ELR (cell line): ENCODE data around the gene IGHMBP2.

Experiments
- DNase-seq: peaks from one replicate; pipeline ENCODE4 v3.0.0-alpha.2; 2015; ENCODE audit warnings: low read depth

Gene IGHMBP2

DNA sequence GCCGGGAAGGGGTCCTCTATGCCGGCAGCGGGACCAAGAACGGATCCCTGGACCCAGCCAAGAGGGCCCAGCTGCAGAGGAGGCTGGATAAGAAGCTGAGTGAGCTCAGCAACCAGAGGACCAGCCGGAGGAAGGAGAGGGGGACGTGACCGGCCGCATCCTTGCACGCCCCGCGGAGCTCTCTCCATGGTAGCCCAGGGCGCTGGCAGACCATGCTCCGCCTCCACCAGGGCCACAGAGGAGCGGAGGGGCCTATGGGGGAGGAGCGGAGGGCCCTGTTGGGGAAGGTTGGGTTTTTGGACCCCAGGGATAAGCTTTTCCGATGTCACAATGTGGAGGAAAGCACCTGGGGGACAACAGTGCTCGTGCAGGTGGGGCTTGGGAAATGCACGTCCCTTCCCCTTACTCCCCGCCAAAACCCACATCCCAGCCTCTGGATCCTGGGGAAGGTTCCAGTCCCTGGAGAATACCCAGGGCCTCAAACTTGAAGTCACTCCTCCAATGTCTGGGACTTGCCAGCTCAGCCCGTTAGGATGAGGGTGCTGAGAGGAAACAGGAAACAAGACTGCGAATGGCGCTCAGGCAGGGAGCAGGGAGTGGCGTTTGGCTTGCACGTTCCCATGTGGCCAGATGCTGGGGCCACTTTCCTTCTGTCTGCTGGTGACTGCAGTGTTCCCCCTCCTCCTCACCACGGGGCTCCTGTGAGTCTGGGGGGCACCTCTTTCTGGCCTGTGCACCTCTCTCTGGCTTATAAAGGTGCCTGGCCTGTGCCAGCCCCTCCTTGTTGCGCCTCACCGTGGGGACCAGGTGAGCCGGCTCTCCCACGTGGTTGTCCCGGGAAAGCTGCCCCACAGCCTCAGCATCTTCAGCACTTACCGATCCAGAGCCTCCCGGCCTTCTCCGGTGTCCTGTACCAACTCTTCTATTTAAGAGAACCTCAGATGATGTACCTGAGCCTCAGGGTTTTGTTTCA, 36.2 kb downstream of the IGHMBP2 start:
- no peak for DNase-seq

DNA sequence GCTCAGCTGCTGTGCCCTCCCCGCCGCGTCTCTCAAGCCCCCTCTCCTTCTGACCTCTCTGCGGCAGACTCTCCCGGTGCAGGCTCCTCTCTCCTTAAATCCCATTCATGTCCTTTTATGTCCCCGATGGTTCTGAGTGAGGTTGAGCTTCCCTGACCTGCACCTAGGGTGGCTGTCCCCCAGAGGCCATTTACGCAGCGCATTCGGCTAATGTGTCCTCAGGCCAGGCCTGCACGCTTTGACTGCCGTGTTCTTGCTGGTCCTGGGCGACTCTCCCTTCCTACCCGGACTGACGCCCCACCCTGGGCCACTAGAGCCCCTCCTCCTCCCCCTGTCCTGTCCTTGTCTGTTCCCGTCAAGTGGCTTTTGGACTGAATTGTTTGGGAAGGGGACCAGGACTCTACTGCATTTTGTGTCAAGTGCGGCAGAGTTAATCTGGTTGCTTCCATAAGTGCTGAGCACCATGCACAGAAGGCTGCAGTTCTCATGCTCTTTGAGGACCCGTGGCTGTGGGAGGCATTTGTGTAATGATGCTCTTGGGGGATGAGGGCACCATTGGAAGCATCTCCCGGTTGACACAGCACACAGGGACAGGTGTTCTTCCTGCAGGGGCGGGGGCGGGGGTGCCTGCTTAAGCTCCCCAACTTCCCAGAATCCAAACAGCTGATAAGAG, 37.1 kb downstream of the IGHMBP2 start:
- no peak for DNase-seq

DNA sequence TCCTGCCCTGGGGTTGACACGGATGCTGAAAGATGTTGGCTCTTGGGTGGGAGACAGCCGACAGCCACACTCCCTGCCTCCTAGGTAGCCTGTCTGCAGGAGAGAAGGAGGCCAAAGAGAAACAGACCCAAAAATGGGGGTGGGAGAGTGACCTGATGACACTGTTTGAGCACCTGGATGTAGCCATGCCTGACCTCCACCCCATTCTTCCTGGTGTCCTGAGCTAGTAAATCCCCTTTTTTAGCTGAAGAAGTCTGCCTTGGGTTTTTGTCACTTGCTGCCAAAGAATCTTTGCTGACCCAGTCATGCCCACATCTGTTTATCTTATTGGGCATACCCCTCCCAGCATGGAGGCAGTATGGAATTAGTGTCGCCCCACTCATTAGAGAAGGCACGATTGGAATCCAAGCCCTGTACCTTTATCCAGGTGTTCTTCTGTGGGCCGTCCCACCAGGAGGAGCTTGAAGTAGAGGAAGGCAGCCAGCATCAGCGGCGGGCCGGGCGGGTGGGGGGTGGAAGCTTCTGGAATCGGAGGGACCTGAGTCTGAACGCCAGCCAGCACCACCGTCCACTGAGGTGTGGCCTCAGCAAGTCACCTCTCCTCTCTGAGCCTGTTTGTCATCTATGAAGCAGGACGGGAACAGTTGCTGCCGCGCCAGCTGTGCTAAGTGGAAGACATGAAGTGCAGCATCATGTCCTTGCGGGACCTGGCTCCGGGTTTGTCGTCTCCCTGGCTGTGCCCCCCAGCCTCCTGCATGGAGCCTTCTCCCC, 37.8 kb downstream of the IGHMBP2 start:
- no peak for DNase-seq

DNA sequence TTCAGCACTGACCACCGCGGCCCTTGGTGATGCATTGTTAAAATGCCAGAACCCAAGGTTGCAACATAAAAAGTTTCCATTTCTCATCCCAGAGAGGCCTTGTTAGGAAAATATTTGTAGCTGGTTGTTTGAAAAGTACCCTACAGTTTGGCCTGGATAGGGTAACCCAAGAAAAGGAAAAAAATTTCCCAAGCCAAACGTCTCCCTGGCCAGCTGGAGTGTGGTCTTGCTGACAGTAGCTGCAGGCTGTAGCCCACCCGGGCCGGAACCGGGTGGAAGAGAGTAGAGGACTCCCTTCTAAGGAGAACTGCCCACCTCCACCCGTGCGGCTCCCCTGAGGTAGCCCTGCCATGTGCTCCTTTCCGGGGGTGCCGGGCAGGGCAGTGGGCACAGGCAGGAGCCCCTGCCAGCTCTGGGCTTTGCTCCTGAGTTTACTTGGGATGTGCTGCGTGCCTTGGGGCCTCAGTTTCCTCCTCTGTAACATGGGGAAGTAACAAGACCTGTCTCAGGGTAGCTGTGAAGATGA, 38.5 kb downstream of the IGHMBP2 start:
- DNase-seq = no peak

DNA sequence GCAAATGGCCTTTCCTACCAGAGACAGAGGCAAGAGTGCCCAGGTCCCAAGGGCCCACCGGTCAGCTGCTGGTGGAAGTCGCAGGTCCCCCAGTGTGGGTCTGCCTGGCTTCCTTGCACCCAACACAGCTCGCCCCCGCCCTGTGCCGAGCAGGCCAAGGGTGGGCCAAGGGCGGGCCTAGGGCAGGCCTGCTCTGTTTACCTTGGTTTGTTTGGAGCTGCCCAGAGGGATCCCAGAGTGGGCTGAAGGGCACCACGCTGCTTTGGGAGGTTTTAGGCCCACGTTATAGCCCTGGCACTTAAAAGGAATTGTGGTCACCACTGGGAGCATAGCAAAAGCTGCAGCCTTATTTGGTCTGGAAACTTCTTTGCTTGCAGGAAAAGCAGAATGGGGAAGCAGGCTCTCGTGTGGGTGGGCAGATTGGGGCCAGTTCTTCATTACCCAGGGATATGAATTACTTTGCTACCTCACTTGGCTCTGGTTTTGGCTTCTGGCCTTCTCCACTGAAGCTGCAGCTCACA, 39.1 kb downstream of the IGHMBP2 start:
- no peak for DNase-seq

DNA sequence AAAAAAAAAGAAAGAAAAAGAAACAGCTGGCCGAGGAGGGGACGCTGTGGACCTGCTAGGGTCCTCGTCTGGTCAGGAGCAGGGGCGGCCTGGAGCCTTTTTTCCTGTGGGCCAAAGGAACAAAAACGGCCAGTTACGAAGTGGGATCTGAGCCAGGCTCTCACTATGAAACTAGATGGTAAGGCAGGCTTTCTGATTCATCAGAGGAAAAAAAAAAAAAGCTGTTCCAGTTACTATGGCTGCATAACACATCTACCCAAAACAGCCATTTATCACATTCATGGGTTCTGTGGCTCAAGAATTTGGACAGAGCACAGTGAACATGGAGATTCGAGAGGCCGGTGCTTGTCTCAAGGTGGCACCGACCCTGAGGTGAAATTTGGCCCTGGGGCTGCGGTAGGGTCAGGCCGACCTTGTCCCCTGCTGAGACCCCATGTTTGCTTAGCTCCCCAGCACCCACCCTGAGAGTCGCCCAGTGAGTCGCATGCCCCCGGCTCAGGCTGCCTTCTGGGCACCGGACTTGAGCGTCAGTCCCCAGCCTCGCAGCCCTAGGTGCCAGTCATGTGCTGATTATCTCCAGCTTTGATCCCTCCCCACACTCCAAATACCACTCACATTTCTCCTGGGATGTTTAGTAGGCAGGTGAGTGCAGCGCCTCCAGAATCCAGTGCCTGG, 42.9 kb downstream of the IGHMBP2 start:
- peak; percentile 62 for DNase-seq

DNA sequence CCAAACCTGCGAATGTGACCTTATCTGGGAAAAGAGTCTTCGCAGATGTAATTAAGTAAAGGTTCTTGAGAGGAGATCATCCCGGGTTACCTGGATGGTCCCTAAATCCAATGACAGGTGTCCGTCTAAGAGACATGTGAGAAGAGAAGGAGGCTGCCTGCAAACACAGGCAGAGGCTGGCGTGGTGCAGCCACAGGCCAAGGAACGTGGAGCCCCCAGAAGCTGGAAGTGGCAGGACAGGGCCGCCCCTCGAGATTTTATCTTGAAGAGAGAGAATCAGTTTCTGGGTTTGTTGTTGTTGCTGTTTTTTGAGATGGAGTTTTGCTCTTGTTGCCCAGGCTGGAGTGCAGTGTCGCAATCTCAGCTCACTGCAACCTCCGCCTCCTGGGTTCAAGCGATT, 43.5 kb downstream of the IGHMBP2 start:
- no peak for DNase-seq

DNA sequence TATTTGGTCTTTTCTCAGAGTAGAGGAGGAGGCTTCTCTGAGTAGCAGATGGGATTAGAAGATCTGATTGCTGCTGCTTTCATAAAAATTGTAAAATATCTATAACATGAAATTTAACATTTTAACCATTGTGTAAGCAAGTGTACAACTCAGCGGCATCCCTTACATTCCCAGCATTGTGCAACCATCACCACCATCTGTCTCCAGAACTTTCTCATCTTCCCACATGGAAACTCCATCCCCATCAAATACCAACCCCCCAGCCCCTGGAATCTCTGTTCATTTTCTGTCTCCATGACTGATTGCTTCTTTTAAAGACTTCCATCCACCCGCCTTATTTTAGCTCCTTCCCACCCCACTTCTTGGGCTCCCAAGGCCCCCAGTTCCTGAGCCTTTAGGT, 44.8 kb downstream of the IGHMBP2 start:
- no peak for DNase-seq

DNA sequence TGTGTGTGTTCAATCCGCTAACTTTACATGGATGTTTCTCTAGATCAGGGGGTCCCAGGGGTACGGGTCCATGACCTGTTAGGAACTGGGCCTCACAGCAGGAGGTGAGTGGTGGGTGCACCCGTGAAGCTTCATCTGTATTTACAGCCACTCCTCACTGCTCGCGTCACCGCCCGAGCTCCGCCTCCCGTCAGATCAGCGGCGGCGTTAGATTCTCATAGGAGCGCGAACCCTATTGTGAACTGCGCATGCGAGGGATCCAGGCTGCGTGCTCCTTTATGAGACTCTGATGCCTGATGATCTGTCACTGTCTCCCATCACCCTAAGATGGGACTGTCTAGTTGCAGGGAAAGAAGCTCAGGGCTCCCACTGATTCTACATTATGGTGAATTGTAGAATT, 45.2 kb downstream of the IGHMBP2 start:
- no peak for DNase-seq

DNA sequence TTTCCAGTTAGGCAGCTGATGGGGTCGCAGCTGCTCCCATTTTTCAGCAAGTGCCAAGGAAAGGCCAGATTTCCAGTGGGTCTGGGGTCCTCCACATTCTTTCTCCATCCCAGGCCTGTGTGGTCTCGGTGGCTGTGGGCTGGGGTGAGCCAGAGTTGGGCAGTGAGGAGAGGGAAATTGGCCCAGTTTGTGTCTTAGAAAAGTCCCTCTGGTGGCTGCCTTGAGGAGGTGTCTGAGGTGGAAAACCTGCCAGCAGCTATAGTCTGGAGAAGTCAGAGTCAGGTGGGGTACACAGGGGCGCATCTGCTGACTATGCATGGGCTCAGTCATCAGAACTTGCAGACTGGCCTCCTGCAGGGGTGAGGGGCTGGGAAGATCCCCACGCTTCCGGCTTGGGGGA, 46.6 kb downstream of the IGHMBP2 start:
- DNase-seq = peak; percentile 62

DNA sequence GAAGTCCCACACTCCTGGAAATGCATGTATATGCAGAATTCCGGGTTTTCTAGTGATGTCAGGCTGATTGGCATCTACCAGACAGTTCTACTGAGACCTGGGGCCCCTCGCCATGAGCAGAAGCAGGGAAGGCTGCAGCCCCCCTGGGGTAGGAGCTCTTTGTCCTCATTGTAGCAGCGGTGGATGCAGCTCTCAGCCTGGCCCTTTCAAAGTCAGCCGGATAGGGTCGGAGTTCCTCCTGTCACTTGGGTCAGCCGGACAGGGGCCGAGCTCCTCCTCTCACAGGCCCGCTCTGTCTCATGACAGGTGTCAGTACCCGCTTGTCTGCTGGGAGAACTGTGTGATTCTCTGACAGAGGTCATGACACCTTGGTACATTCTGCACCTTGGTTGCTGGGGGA, 47.1 kb downstream of the IGHMBP2 start:
- DNase-seq = no peak

DNA sequence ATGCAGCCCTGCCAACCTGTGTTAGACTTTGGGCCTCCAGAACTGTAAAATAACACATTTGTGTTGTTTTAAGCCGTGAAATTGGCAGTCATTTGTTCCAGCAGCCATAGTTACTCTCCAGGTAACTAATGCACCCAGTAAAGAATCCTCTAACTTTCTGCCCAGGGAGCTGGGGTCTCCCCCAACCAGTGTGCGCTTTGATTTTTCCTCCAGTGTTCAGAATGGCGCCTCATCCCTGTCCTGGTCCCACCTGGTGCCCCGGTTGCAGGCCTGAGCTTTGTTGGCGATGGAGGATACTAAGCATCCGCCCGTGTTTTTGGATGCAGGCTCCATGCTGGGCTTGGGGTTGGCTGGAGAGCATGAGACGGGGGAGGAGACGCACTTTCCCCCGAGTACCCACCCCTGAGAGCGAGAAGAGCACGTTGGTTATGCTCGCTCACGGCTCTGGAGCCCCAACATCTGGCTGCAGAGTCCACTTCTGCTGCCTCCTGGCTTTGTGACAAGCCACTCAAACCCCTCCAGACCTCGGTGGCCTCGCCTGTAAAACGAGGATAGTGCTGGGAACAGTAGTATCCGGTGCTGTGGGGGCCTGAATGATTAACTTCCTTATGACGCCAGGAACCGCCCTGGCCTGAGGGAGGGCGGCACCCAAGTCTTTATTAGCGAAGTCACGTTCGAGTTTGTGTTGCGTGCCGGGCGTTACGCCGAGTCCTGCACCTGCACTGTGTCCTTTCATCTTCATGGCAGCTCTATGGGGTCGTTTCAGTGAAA, 51.3 kb downstream of the IGHMBP2 start:
- DNase-seq = peak; percentile 78

DNA sequence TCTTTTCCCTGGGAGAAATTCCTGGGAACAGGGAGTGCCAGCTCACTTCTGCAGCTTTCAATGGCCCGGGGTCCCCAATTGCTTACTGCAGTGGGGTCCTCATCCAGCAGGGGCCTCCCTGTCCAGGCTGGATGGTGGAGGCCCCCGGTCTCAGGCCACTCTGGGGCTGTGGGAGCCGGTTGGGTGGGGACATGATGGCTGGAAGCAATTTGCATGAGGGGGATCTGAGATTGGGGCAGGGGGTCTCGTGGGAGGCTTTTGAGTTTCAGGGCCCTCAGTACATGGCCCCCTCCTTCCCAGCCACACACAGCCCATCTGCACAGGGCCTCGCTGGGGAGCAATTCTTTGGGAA, 51.9 kb downstream of the IGHMBP2 start:
- DNase-seq = no peak

DNA sequence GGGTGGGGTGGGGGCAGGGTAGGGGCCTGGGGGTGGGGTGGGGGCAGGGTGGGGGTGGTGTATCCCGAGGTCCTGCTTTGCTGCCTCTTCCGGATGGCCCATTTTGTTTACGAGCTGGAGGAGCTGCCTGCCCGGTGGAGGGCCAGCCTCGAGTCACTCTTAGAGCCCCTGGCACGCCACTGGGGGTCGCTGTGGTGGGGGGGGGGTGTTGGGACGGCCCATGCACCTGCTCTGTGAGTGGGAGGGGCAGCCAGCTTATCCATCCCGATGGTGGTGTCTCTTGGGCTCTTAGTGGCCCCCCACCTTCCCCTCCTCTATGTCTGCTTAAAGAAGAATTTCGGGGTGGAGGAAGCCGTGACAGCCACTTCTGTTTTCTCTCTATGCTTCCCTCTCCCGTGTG, 52.5 kb downstream of the IGHMBP2 start:
- DNase-seq = peak; percentile 37

DNA sequence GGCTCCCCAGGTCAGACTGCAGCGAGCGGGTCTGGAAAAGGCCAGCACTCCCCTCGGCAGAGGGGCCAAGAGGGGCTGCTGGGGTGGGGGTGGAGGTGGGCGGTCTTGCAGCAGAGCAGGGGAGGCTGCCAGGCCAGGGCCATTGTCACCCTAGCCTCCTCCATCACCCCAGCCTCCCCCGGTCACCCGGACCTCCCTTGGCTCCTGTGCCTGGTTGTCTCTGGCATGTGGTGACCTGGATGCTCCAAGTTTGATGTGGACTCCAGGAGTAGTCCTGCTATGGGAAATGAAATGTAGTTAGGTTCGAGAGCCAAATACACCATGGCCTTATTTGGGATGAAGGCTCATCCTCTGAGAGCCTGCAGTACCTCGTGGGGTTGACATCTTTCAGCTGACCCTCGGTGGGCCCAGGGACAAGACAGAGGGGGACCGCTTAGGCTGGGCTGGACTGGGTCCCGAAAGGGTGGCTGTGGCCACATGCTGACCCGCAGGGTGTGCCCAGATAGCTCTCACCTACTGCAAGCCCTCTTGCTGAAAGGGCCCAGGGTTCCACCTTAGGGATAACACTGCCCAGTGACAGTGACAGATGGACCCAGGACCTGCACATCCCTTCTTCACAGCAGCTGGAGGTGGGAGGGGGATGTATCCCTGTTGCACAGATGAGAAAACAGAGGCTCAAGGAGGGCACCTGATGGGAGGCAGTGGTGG, 53.0 kb downstream of the IGHMBP2 start:
- DNase-seq = no peak

DNA sequence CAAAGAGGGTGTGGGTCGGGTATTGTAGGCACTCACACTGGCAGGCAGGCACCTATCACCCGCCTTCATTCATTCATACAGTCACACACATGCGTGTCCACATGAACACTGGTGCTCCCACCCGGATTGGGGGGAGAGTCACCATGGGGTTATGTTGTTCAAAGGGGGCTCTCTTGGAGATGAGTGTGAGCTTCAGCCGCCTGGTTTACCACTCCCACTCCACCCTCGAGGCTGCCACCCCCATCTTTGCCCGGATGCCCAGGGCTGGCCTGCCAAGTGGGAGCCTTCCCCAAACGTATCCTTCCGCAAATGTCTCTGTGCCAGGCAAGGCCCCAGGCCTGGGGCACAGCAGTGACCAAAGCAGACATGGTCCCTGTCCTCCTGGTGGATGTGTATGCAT, 54.5 kb downstream of the IGHMBP2 start:
- no peak for DNase-seq

DNA sequence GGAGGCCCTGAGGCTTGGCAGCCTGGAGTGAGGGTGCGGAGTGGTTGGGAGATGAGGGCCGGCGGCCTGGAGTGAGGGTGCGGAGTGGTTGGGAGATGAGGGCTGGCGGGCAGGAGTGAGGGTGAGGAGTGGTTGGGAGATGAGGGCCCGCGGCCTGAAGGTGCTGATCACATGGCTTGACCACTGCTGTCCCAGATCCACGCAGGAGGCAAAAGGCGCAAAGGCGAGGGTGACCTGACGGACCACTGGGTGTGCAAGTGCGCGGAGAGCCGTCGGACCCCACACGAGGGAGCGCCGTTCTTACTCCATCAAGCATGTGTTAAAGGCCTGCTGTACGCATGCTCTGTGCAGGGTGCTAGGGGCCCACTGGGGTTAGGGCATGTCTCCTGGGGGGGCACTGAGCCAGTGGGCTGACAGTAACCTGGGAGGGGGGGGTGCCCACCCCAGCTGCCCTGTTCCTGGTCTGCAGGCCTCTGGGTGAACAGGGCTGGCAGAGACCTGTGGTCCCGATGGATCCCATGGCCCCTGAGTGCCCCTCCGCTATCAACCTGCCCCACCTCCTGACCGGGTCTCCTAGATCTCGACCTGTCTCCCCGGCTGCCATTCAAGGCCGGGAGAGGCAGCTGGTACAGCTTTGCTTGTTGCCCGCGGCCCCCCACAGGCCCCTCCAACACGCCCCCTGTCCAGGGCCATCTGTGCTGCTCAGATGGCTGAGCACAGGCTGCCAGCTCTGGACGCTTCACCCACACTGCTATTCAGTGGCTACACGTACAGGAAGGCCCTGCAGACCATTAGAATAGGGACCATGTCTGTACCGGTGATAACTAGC, 56.0 kb downstream of the IGHMBP2 start:
- no peak for DNase-seq

DNA sequence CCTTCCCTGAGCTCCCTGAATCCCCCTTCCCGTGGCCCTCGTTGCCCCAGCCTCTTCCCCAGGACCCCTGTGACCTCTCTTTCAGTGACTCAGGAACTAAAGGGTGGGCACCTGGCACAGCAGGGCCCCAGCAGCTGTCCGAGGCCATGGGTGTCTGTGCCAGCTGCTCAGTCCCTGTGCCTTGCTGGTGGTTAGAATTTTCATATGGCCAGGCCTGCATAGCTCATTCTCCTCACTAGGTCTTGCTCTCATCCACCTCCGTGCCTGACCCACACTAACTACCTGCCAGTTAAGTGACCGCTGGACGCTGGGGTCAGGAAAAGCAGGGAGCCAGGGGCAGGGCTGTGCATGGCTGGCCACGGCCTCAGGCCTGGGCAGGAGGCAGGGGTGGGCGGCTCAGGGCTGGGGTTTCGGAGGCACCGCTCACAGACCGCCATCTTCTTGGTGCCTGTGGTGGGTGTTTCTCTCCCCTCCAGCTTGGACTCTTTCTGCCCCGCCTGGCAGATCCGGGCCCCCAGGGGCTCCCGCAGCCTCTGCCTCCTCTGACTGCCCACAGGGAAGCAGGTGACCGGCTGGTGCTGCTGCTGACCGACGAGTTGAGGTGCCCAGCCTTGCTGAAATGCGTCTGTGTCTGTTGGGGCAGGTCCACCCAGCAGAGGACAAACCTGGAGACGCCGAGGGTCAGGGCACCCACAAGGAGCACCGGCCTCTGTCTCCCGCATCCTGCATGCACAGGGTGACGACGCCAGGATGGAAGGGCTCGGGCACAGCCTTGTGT, 56.8 kb downstream of the IGHMBP2 start:
- DNase-seq = no peak

DNA sequence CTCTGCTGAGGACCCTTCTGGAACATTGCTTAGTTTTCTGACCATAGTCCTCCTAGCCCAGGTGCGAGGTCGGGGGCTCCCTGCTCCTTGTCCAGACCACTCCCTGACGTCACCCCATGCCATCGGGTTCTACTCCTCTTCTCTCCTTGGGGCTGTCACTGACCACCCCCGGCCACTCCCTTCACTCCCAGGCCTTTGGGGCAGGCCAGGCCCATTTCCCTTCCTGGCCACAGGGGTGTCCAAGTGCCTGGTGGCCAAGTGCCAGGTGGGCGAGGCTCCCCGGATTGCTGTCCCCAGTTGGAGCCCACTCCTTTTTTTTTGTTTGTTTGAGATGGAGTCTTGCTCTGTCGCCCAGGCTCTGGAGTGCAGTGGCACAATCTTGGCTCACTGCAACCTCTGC, 57.6 kb downstream of the IGHMBP2 start:
- DNase-seq = no peak
